Measurements from ENCODE around the gene HSPA4L. TPM values are rescaled to one million over a fixed set of nuclear protein-coding genes. Genes with fewer than 3 reads are reported as not detected.

The HSPA4L gene
- total and polyA plus RNA-seq, 2 of the 4 experiments (the other 2 are of a cell fraction) = 0.84 to 2.3 TPM

DNA sequence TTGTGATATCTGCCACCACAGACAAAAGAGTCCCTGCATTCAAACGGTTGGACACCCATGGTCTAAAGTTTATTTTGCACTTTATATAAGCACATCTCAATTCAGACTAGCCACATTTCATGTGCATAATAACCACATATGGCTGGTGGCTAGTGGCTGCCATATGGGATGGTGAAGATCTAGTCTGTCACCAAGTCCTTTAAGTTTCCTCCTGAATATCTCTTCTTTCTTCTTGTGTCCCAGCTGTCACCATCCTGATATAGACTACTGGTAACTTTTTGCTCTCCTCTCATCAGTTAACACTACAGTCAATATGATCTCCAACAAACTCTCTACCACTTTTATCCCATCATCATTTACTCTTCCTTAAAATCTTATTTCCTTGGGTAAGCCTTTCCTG is 9.3 kb downstream of the HSPA4L start:
- Histone ChIP-seq H3K4me3 (ENCODE audit: insufficient read depth, low read depth, low read length) (no peak overlapping the region), H3K18ac (ENCODE audit: low read depth, low read length) (no peak overlapping the region), H3K4ac (ENCODE audit: low read depth, low read length) (no peak overlapping the region), H3K56ac (ENCODE audit: extremely low read depth, insufficient read depth, low read length) (no peak overlapping the region), H2AK9ac (replicated peaks; ENCODE audit: low read depth, low read length, poor library complexity) (no peak overlapping the region), H2BK5ac (ENCODE audit: low read depth, low read length, poor library complexity, severe bottlenecking) (no peak overlapping the region), H2AK5ac (ENCODE audit: low read depth, low read length) (no peak overlapping the region), H4K8ac (ENCODE audit: low read depth in 2 of 2, low read length in 2 of 2) (no peak overlapping the region), H3K23ac (ENCODE audit: low read depth, low read length) (no peak overlapping the region), H3K9me1 (ENCODE audit: insufficient read depth, low read length) (no peaks in the 10 kb centered on the region), H2BK15ac (ENCODE audit: low read depth, low read length) (no peak overlapping the region), H3K36me3 (ENCODE audit: control insufficient read depth, insufficient read depth, low read length) (no peaks in the 10 kb centered on the region), H3K14ac (replicated peaks; ENCODE audit: low read depth, low read length) (no peak overlapping the region), H2BK20ac (ENCODE audit: low read depth, low read length) (no peak overlapping the region), H3K9ac (ENCODE audit: low read depth, low read length) (no peak overlapping the region), H3K9me3 (ENCODE audit: control insufficient read depth, insufficient read depth, low read length) (no peaks in the 10 kb centered on the region), H2BK120ac (ENCODE audit: low read depth, low read length) (no peak overlapping the region), H3K79me1 (ENCODE audit: low read depth in 1 of 2, low read length in 2 of 2) (no peaks in the 10 kb centered on the region; a peak in 1 of 4 replicates), H3K4me1 (ENCODE audit: control insufficient read depth, insufficient read depth, low read length) (no peaks in the 10 kb centered on the region), H4K91ac (ENCODE audit: insufficient read depth, low read depth, low read length) (no peak overlapping the region), H3K27ac (ENCODE audit: insufficient read depth, low read length) (no peak overlapping the region), H2AFZ (replicated peaks; ENCODE audit: low read length, poor library complexity) (no peak overlapping the region), H3K4me2 (ENCODE audit: low read depth, low read length) (no peak overlapping the region), H4K20me1 (ENCODE audit: insufficient read depth, low read length) (no peaks in the 10 kb centered on the region), H4K5ac (ENCODE audit: low read depth, low read length) (no peak overlapping the region), H3K27me3 (ENCODE audit: control insufficient read depth, insufficient read depth, low read length) (no peaks in the 10 kb centered on the region)
- ChIA-PET POLR2A (ENCODE audit: unreplicated experiment) (no interaction called here), CTCF (no interaction called here)
- no peak for ATAC-seq (ENCODE audit: low read depth)
- intact Hi-C loops (cut with micrococcal nuclease) (no loop called here), in situ Hi-C loops (cut with MboI; ENCODE audit: low sequenced_read_pairs) (no loop called here), dilution Hi-C loops (cut with HindIII; ENCODE audit: low sequenced_read_pairs, unreplicated experiment) (no loop called here)
- DNase-seq = no peak
- WGBS, 2 experiments (ENCODE audit: extremely low coverage in 2 of 2, insufficient read length in 1 of 2) = no CpG with 5 or more reads among the region's 1 CpG
- no peak for TF ChIP-seq CEBPB (IDR thresholded peaks at IDR 0.05; ENCODE audit: low read depth, low read length)
- no peak for TF ChIP-seq NFE2L2 (IDR thresholded peaks at IDR 0.05; ENCODE audit: low read depth, low read length)
- TF ChIP-seq SMC3 (IDR thresholded peaks at IDR 0.05; ENCODE audit: low read depth, low read length) = no peak
- no TSS peak for BruUV-seq (replicated peaks)
